ENCODE data around the gene IGFBP2. TPM values are rescaled to one million over a fixed set of nuclear protein-coding genes. Genes with fewer than 3 reads are reported as not detected.

IGFBP2 gene
- polyA plus RNA-seq, 1 of the 3 experiments (the other 2 are of a cell fraction): 695 TPM

DNA sequence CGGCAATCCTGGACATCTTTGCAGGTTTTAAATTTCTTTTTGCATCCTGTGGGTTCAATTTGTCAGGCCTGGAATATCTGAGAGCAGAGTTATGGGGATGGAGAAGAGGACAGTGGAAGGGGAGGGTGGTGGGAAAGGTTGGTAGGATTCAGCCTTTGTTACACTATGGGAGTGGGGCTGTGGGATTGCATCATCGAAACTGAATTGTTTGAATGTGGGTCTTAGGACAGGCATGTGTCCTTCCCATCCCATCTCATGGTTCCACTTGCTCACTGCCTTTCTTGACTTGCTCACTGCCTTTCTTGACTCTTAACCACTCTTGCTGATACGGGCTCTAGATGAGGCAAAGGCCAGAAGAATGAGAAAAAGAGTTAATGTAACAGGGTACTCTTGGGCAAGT is 12.9 kb downstream of the IGFBP2 start:
- H3K79me2 ChIP-seq (ENCODE audit: insufficient read depth): peaks cover 74% of the 10 kb centered on the region
- TF ChIP-seq MEF2A (IDR thresholded peaks at IDR 0.05; ENCODE audit: borderline replicate concordance, low read depth): no peak
- TF ChIP-seq FOXM1 (IDR thresholded peaks at IDR 0.05; ENCODE audit: low read depth): no peak
- TF ChIP-seq, protein P1, sequence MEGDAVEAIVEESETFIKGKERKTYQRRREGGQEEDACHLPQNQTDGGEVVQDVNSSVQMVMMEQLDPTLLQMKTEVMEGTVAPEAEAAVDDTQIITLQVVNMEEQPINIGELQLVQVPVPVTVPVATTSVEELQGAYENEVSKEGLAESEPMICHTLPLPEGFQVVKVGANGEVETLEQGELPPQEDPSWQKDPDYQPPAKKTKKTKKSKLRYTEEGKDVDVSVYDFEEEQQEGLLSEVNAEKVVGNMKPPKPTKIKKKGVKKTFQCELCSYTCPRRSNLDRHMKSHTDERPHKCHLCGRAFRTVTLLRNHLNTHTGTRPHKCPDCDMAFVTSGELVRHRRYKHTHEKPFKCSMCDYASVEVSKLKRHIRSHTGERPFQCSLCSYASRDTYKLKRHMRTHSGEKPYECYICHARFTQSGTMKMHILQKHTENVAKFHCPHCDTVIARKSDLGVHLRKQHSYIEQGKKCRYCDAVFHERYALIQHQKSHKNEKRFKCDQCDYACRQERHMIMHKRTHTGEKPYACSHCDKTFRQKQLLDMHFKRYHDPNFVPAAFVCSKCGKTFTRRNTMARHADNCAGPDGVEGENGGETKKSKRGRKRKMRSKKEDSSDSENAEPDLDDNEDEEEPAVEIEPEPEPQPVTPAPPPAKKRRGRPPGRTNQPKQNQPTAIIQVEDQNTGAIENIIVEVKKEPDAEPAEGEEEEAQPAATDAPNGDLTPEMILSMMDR (IDR thresholded peaks at IDR 0.05): no peak
- TF ChIP-seq, protein P2, sequence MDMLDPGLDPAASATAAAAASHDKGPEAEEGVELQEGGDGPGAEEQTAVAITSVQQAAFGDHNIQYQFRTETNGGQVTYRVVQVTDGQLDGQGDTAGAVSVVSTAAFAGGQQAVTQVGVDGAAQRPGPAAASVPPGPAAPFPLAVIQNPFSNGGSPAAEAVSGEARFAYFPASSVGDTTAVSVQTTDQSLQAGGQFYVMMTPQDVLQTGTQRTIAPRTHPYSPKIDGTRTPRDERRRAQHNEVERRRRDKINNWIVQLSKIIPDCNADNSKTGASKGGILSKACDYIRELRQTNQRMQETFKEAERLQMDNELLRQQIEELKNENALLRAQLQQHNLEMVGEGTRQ (IDR thresholded peaks at IDR 0.05; ENCODE audit: borderline replicate concordance, low read depth, low read length): no peak
- TF ChIP-seq, protein P3, sequence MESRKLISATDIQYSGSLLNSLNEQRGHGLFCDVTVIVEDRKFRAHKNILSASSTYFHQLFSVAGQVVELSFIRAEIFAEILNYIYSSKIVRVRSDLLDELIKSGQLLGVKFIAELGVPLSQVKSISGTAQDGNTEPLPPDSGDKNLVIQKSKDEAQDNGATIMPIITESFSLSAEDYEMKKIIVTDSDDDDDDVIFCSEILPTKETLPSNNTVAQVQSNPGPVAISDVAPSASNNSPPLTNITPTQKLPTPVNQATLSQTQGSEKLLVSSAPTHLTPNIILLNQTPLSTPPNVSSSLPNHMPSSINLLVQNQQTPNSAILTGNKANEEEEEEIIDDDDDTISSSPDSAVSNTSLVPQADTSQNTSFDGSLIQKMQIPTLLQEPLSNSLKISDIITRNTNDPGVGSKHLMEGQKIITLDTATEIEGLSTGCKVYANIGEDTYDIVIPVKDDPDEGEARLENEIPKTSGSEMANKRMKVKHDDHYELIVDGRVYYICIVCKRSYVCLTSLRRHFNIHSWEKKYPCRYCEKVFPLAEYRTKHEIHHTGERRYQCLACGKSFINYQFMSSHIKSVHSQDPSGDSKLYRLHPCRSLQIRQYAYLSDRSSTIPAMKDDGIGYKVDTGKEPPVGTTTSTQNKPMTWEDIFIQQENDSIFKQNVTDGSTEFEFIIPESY (IDR thresholded peaks at IDR 0.05; ENCODE audit: borderline replicate concordance, low read depth): no peak
- no peak for TF ChIP-seq FOSL2 (IDR thresholded peaks at IDR 0.05; ENCODE audit: borderline replicate concordance, low read depth)
- no peak for TF ChIP-seq RCOR1 (IDR thresholded peaks at IDR 0.05; ENCODE audit: low read length)
- TF ChIP-seq SMC3 (IDR thresholded peaks at IDR 0.05; ENCODE audit: low read depth, low read length): no peak
- TF ChIP-seq RXRA (IDR thresholded peaks at IDR 0.05; ENCODE audit: borderline replicate concordance, low read depth): no peak
- no peak for TF ChIP-seq TEAD4 (IDR thresholded peaks at IDR 0.05; ENCODE audit: borderline replicate concordance, insufficient read depth)
- TF ChIP-seq NRF1 (IDR thresholded peaks at IDR 0.05; ENCODE audit: low read depth, low read length): no peak
- TF ChIP-seq RFX5 (IDR thresholded peaks at IDR 0.05; ENCODE audit: low read length): no peak
- no peak for TF ChIP-seq RAD21 (IDR thresholded peaks at IDR 0.05; ENCODE audit: low read length)
- TF ChIP-seq SIN3A (IDR thresholded peaks at IDR 0.05; ENCODE audit: borderline replicate concordance, low read depth, low read length): no peak
- no peak for TF ChIP-seq GATA2 (CRISPR knock-in tag; IDR thresholded peaks at IDR 0.05)
- CTCF ChIA-PET: interaction anchor here (1.6 to 6.4 kb wide), 3 partner anchors 19 to 126 kb away, joined by 5 to 32 read pairs (median 9); no protein-coding TSS in a partner anchor

More for the DNA sequence above, 12.9 kb downstream of the IGFBP2 start:
- Histone ChIP-seq H3K9ac (no peak overlapping the region), H3K4me2 (no peak overlapping the region), H3K4me3 (ENCODE audit: low read depth in 2 of 2, low read length in 1 of 2) (no peak overlapping the region), H3K9me2 (no peaks in the 10 kb centered on the region), H2AFZ (ENCODE audit: low read depth) (no peak overlapping the region), H3K36me3 (replicated peaks in 1 of 2; ENCODE audit: control insufficient read depth in 1 of 2, insufficient read depth in 2 of 2, low read length in 1 of 2) (peaks cover 0 to 12% of the 10 kb centered on the region in 2 experiments), H3K27ac (ENCODE audit: low read depth in 2 of 2, low read length in 1 of 2) (no peak overlapping the region), H3F3A (replicated peaks; ENCODE audit: insufficient read depth) (no peaks in the 10 kb centered on the region), H3K9me3 (no peaks in the 10 kb centered on the region), H3K4me1 (ENCODE audit: control insufficient read depth in 1 of 2, insufficient read depth in 2 of 2, low read depth in 1 of 2, low read length in 1 of 2) (peaks cover 24 to 32% of the 10 kb centered on the region in 2 experiments), H3K27me3 (ENCODE audit: insufficient read depth) (no peaks in the 10 kb centered on the region), H4K20me1 (ENCODE audit: insufficient read depth) (no peaks in the 10 kb centered on the region; the same call in 1 of the 2 replicates)
- POLR2A ChIA-PET: no interaction called here
- DNase-seq: no peak
- WGBS (ENCODE audit: low lambda C conversion rate): 96% methylated on average over 3 of the region's 3 CpGs
